Peyer's patch (tissue), 4 donors: ENCODE results near the gene SAT1.

ENCODE experiments used
- POLR2A ChIP-seq, 2 donors: fragments of 450-650 bp; IDR thresholded peaks; one replicate each; pipeline ENCODE4 v1.5.1; 2017; ENCODE audit warnings: antibody characterized with exemption in 2 of 2, mild to moderate bottlenecking in 2 of 2, moderate library complexity in 2 of 2
- TF ChIP-seq, protein P1 (sequence below), 6 experiments: fragments of 450-650 bp in 4 of 6; fragments of 200-600 bp in 2 of 6; sonication (generic) in 1 of 6; IDR thresholded peaks; one replicate each; pipeline ENCODE4 v1.5.1; 2017 to 2019; ENCODE audit warnings: antibody characterized with exemption in 6 of 6, mild to moderate bottlenecking in 3 of 6, moderate library complexity in 1 of 6

DNA sequence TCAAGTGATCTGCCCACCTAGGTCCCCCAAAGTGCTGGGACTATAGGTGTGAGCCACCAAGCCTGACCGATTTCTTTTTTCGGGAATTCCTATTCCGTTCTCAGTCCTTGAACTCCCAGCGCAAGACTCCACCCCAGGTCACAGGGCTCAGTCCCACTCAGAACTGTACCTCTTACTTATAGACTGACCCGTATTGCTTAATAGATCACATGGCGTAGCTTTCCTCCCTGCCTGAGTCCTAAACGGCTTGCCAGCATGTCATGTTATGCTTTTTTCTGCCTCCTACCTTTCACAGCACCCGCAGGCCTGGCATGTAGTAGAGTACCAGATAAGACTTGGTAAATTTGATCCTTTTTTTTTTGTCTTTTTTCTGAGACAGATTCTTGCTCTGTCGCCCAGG is 22.4 kb downstream of the SAT1 start:
- TF ChIP-seq, protein P1, sequence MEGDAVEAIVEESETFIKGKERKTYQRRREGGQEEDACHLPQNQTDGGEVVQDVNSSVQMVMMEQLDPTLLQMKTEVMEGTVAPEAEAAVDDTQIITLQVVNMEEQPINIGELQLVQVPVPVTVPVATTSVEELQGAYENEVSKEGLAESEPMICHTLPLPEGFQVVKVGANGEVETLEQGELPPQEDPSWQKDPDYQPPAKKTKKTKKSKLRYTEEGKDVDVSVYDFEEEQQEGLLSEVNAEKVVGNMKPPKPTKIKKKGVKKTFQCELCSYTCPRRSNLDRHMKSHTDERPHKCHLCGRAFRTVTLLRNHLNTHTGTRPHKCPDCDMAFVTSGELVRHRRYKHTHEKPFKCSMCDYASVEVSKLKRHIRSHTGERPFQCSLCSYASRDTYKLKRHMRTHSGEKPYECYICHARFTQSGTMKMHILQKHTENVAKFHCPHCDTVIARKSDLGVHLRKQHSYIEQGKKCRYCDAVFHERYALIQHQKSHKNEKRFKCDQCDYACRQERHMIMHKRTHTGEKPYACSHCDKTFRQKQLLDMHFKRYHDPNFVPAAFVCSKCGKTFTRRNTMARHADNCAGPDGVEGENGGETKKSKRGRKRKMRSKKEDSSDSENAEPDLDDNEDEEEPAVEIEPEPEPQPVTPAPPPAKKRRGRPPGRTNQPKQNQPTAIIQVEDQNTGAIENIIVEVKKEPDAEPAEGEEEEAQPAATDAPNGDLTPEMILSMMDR (IDR thresholded peaks at IDR 0.05) = no peak
- no peak for TF ChIP-seq POLR2A (IDR thresholded peaks at IDR 0.05)
